IPS-18a (cell line): Measurements from ENCODE around the gene APPBP2.
"Not testable (repeated sequence)": the region's sequence is repeated elsewhere in the genome, so short reads cannot be mapped to it uniquely, and the experiment has no call there.

Experiments
- H3K27ac ChIP-seq: one replicate; pipeline ENCODE4 v1.5.1; 2013; ENCODE audit warnings: low read length
- H3K27me3 ChIP-seq: one replicate; pipeline ENCODE4 v1.6.1; 2013; ENCODE audit warnings: mild to moderate bottlenecking, low read length; ENCODE audit not compliant: control insufficient read depth, insufficient read depth
- H3K36me3 ChIP-seq: one replicate; pipeline ENCODE4 v1.6.1; 2013; ENCODE audit warnings: low read depth, low read length; ENCODE audit not compliant: control insufficient read depth
- H3K4me1 ChIP-seq: one replicate; pipeline ENCODE4 v1.6.1; 2013; ENCODE audit warnings: low read depth, low read length; ENCODE audit not compliant: control insufficient read depth
- H3K4me3 ChIP-seq: one replicate; pipeline ENCODE4 v1.5.1; 2013; ENCODE audit warnings: low read length
- H3K9ac ChIP-seq: one replicate; pipeline ENCODE4 v1.6.1; 2013; ENCODE audit warnings: mild to moderate bottlenecking, low read length, moderate library complexity
- H3K9me3 ChIP-seq: one replicate; pipeline ENCODE4 v1.6.1; 2013; ENCODE audit warnings: low read depth, low read length; ENCODE audit not compliant: control insufficient read depth

Gene APPBP2

GRCh38 chr17:60447375-60447774, 78.7 kb downstream of the APPBP2 start:
- H3K9me3 ChIP-seq = no peaks in the 10 kb centered on the region
- H3K27ac ChIP-seq = no peak overlapping the region
- no peak overlapping the region for H3K4me3 ChIP-seq
- H3K36me3 ChIP-seq = peaks cover 30% of the 10 kb centered on the region
- H3K27me3 ChIP-seq = no peaks in the 10 kb centered on the region
- H3K4me1 ChIP-seq = no peaks in the 10 kb centered on the region
- H3K9ac ChIP-seq = no peak overlapping the region

- H3K27me3 ChIP-seq = no peaks in the 10 kb centered on the region
- H3K27ac ChIP-seq = no peak overlapping the region
- no peak overlapping the region for H3K4me3 ChIP-seq
- no peak overlapping the region for H3K9ac ChIP-seq
- peaks cover 16% of the 10 kb centered on the region for H3K36me3 ChIP-seq
- no peaks in the 10 kb centered on the region for H3K4me1 ChIP-seq
- no peaks in the 10 kb centered on the region for H3K9me3 ChIP-seq
Measured at GRCh38 chr17:60445144-60445543, 80.9 kb downstream of the APPBP2 start.

- peaks cover 3% of the 10 kb centered on the region for H3K4me1 ChIP-seq
- H3K9ac ChIP-seq = no peak overlapping the region
- no peaks in the 10 kb centered on the region for H3K27me3 ChIP-seq
- H3K9me3 ChIP-seq = no peaks in the 10 kb centered on the region
- H3K4me3 ChIP-seq = no peak overlapping the region
- H3K36me3 ChIP-seq = peaks cover 13% of the 10 kb centered on the region
- H3K27ac ChIP-seq = no peak overlapping the region
Measured at GRCh38 chr17:60443713-60444112, 82.3 kb downstream of the APPBP2 start.

GRCh38 chr17:60442271-60443173, 83.5 kb downstream of the APPBP2 start:
- Histone ChIP-seq H3K4me1 (peaks cover 3% of the 10 kb centered on the region), H3K4me3 (no peak overlapping the region), H3K9me3 (no peaks in the 10 kb centered on the region), H3K27ac (no peak overlapping the region), H3K36me3 (peaks cover 10% of the 10 kb centered on the region), H3K27me3 (no peaks in the 10 kb centered on the region), H3K9ac (no peak overlapping the region)

- Histone ChIP-seq H3K27ac (no peak overlapping the region), H3K27me3 (no peaks in the 10 kb centered on the region), H3K9ac (no peak overlapping the region), H3K4me3 (no peak overlapping the region), H3K9me3 (no peaks in the 10 kb centered on the region), H3K36me3 (no peaks in the 10 kb centered on the region), H3K4me1 (peaks cover 3% of the 10 kb centered on the region)
Measured at GRCh38 chr17:60439501-60439900, 86.5 kb downstream of the APPBP2 start.

- H3K4me1 ChIP-seq = peaks cover 3% of the 10 kb centered on the region
- H3K36me3 ChIP-seq = no peaks in the 10 kb centered on the region
- H3K4me3 ChIP-seq = no peak overlapping the region
- no peaks in the 10 kb centered on the region for H3K9me3 ChIP-seq
- H3K27ac ChIP-seq = no peak overlapping the region
- H3K9ac ChIP-seq = no peak overlapping the region
- H3K27me3 ChIP-seq = no peaks in the 10 kb centered on the region
Measured at GRCh38 chr17:60436676-60437075, 89.4 kb downstream of the APPBP2 start.

- H3K27ac ChIP-seq = no peak overlapping the region
Measured at GRCh38 chr17:60435244-60436167, 90.5 kb downstream of the APPBP2 start.

GRCh38 chr17:60433021-60433997, 92.7 kb downstream of the APPBP2 start:
- H3K4me1 ChIP-seq, H3K36me3 ChIP-seq, H3K9ac ChIP-seq, H3K4me3 ChIP-seq, H3K9me3 ChIP-seq, H3K27me3 ChIP-seq, H3K27ac ChIP-seq: not testable (repeated sequence)

More at GRCh38 chr17:60435244-60436167, 90.5 kb downstream of the APPBP2 start:
- H3K9ac ChIP-seq = no peak overlapping the region
- no peaks in the 10 kb centered on the region for H3K36me3 ChIP-seq
- no peaks in the 10 kb centered on the region for H3K9me3 ChIP-seq
- no peaks in the 10 kb centered on the region for H3K27me3 ChIP-seq
- H3K4me1 ChIP-seq = peaks cover 3% of the 10 kb centered on the region
- no peak overlapping the region for H3K4me3 ChIP-seq

GRCh38 chr17:60430561-60430960, 95.5 kb downstream of the APPBP2 start:
- not testable (repeated sequence) for H3K9ac ChIP-seq, H3K36me3 ChIP-seq, H3K4me3 ChIP-seq

GRCh38 chr17:60428491-60428890, 97.6 kb downstream of the APPBP2 start:
- H3K4me1 ChIP-seq, H3K9ac ChIP-seq, H3K27ac ChIP-seq, H3K27me3 ChIP-seq, H3K4me3 ChIP-seq, H3K36me3 ChIP-seq, H3K9me3 ChIP-seq: not testable (repeated sequence)

More at GRCh38 chr17:60430561-60430960, 95.5 kb downstream of the APPBP2 start:
- H3K4me1 ChIP-seq, H3K9me3 ChIP-seq, H3K27ac ChIP-seq, H3K27me3 ChIP-seq: not testable (repeated sequence)

- H3K27ac ChIP-seq = no peak overlapping the region
- H3K27me3 ChIP-seq = peaks cover 11% of the 10 kb centered on the region
- no peaks in the 10 kb centered on the region for H3K36me3 ChIP-seq
- no peaks in the 10 kb centered on the region for H3K9me3 ChIP-seq
- H3K4me3 ChIP-seq = no peak overlapping the region
- H3K4me1 ChIP-seq = no peaks in the 10 kb centered on the region
- H3K9ac ChIP-seq = no peak overlapping the region
Measured at GRCh38 chr17:60426596-60426995, 99.4 kb downstream of the APPBP2 start.
